OCI-LY7 (cell line): ENCODE measurements around the gene RSU1. TPM values are rescaled to one million over a fixed set of nuclear protein-coding genes. Genes with fewer than 3 reads are reported as not detected.

Experiments used
- BruUV-seq: library from RNA; stranded (reverse); fragments of 400-500 nt; replicated peaks from 2 replicates; lab custom pipeline; 2021; lab: Mats Ljungman, UMichigan
- CTCF ChIA-PET: fragments of 300-600 bp; sonication (Branson Sonifier 250); formaldehyde crosslinking; loops from one replicate; lab custom pipeline; 2022; ENCODE audit warnings: antibody characterized with exemption; ENCODE audit not compliant: unreplicated experiment; lab: Charles Lee
- POLR2A ChIA-PET: fragments of 300-600 bp; sonication (Branson Sonifier 250); formaldehyde crosslinking; loops from one replicate; lab custom pipeline; 2022; ENCODE audit warnings: antibody characterized with exemption; lab: Charles Lee
- DNase-seq: peaks from one replicate; pipeline ENCODE4 v3.0.0-alpha.2; 2015; ENCODE audit warnings: low spot score
- H2AFZ ChIP-seq: fragments of 200-600 bp; sonication (generic), shearing (Covaris generic); 2 replicates; pipeline ENCODE4 v1.6.1; 2014; ENCODE audit warnings: mild to moderate bottlenecking, antibody characterized with exemption, low read length, moderate library complexity
- H3K27ac ChIP-seq: fragments of 200-600 bp; sonication (generic); 2 replicates; pipeline ENCODE4 v1.5.1; 2014; ENCODE audit warnings: mixed run types, low read depth, mild to moderate bottlenecking, moderate library complexity, low read length, inconsistent platforms; ENCODE audit not compliant: poor library complexity, severe bottlenecking
- H3K36me3 ChIP-seq: fragments of 200-600 bp; sonication (generic); 2 replicates; pipeline ENCODE4 v1.6.1; 2014; ENCODE audit warnings: mild to moderate bottlenecking, antibody characterized with exemption, low read length, moderate library complexity, mixed read lengths; ENCODE audit not compliant: insufficient read depth
- H3K4me1 ChIP-seq: fragments of 200-600 bp; sonication (generic); 2 replicates; pipeline ENCODE4 v1.5.1; 2014; ENCODE audit warnings: mild to moderate bottlenecking, low read length; ENCODE audit not compliant: insufficient read depth, poor library complexity, severe bottlenecking
- H3K4me2 ChIP-seq: fragments of 200-600 bp; sonication (generic); 2 replicates; pipeline ENCODE4 v1.6.1; 2014; ENCODE audit warnings: mild to moderate bottlenecking, low read length
- H3K4me3 ChIP-seq: fragments of 200-600 bp; sonication (generic); 2 replicates; pipeline ENCODE4 v1.5.1; 2014; ENCODE audit warnings: mild to moderate bottlenecking, low read depth, low read length; ENCODE audit not compliant: poor library complexity, severe bottlenecking
- H3K79me2 ChIP-seq: fragments of 200-600 bp; sonication (generic); 2 replicates; pipeline ENCODE4 v1.6.1; 2016; ENCODE audit warnings: low read depth, mild to moderate bottlenecking, low read length, moderate library complexity, mixed read lengths; ENCODE audit not compliant: insufficient read depth
- H3K9me2 ChIP-seq: fragments of 200-600 bp; sonication (generic); 2 replicates; pipeline ENCODE4 v1.6.1; 2016; ENCODE audit warnings: mild to moderate bottlenecking, low read length, mixed read lengths; ENCODE audit not compliant: insufficient read depth
- H3K9me3 ChIP-seq: fragments of 200-600 bp; sonication (generic); 2 replicates; pipeline ENCODE4 v1.6.1; 2014; ENCODE audit warnings: mild to moderate bottlenecking, mixed run types, low read length, mixed read lengths
- H4K20me1 ChIP-seq: fragments of 200-600 bp; sonication (generic); 2 replicates; pipeline ENCODE4 v1.6.1; 2014; ENCODE audit warnings: mild to moderate bottlenecking, antibody characterized with exemption, low read length, moderate library complexity, mixed read lengths; ENCODE audit not compliant: insufficient read depth
- EZH2phosphoT487 ChIP-seq: fragments of 200-600 bp; sonication (generic); IDR thresholded peaks from 2 replicates; pipeline ENCODE4 v1.6.1; 2018; ENCODE audit warnings: low read depth, borderline replicate concordance, mild to moderate bottlenecking, mixed run types, antibody characterized with exemption, low read length, moderate library complexity, mixed read lengths
- intact Hi-C: fragments of 100-400 bp; cut with micrococcal nuclease; formaldehyde crosslinking; loops from one replicate; pipeline ENCODE4 v1.10.0; 2022; ENCODE audit not compliant: unreplicated experiment
- total RNA-seq, 2 experiments: library from RNA; depleted of rRNA in 1 of 2; stranded (reverse); fragments of >200 nt in 1 of 2; shearing (Covaris generic) in 1 of 2; gene quantifications; 2 replicates each; pipeline ENCODE4 v1.2.3, GENCODE V29; 2014 to 2022
- TF ChIP-seq, protein P1 (sequence below): fragments of 200-600 bp; sonication (generic); conservative IDR thresholded peaks from 2 replicates; pipeline ENCODE4 v1.5.1; 2014; ENCODE audit warnings: mild to moderate bottlenecking, antibody characterized with exemption, low read length, moderate library complexity, mixed read lengths

Gene RSU1
- total RNA-seq, 2 experiments from 2014 or later: 25.3 to 31.1 TPM

DNA sequence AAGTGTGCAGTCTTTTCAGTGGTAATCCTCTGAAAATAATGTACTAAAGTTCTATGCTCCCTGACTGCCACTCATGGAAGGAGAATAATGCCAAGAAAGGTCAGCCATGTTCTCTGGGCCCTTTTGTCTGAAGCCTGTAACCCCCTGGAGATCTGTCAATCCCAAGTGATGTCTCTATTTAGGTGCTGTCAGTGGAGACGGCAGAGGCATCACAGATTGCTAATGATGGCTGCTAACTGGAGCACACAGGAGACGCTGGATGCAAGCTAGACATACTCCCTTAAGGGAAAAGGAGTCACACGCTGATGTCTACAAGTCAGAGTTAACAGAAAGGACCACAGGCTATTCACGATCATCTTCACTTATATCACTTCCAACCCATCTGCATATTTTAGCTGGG, 118.8 kb downstream of the RSU1 start:
- Histone ChIP-seq H3K9me2 (no peaks in the 10 kb centered on the region), H3K27ac (no peak overlapping the region), H3K79me2 (no peaks in the 10 kb centered on the region), H3K36me3 (no peaks in the 10 kb centered on the region), H4K20me1 (no peaks in the 10 kb centered on the region), H3K4me2 (no peak overlapping the region), H3K4me1 (no peaks in the 10 kb centered on the region), H2AFZ (no peak overlapping the region), H3K9me3 (no peaks in the 10 kb centered on the region), H3K4me3 (no peak overlapping the region)
- BruUV-seq: no TSS peak
- DNase-seq: no peak
- no peak for TF ChIP-seq EZH2phosphoT487
- TF ChIP-seq, protein P1, sequence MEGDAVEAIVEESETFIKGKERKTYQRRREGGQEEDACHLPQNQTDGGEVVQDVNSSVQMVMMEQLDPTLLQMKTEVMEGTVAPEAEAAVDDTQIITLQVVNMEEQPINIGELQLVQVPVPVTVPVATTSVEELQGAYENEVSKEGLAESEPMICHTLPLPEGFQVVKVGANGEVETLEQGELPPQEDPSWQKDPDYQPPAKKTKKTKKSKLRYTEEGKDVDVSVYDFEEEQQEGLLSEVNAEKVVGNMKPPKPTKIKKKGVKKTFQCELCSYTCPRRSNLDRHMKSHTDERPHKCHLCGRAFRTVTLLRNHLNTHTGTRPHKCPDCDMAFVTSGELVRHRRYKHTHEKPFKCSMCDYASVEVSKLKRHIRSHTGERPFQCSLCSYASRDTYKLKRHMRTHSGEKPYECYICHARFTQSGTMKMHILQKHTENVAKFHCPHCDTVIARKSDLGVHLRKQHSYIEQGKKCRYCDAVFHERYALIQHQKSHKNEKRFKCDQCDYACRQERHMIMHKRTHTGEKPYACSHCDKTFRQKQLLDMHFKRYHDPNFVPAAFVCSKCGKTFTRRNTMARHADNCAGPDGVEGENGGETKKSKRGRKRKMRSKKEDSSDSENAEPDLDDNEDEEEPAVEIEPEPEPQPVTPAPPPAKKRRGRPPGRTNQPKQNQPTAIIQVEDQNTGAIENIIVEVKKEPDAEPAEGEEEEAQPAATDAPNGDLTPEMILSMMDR: no peak
- ChIA-PET POLR2A (interaction anchor here (0.7 kb wide), 1 partner anchor 136 kb away, joined by 4 read pairs; no protein-coding TSS in a partner anchor), CTCF (no interaction called here)
- intact Hi-C loops: no loop called here

- Histone ChIP-seq H3K79me2 (no peaks in the 10 kb centered on the region), H3K4me1 (no peaks in the 10 kb centered on the region), H3K27ac (no peak overlapping the region), H3K9me2 (no peaks in the 10 kb centered on the region), H4K20me1 (no peaks in the 10 kb centered on the region), H2AFZ (no peak overlapping the region), H3K36me3 (no peaks in the 10 kb centered on the region), H3K4me2 (no peak overlapping the region), H3K4me3 (no peak overlapping the region), H3K9me3 (no peaks in the 10 kb centered on the region)
- ChIA-PET CTCF (no interaction called here), POLR2A (interaction anchor here (0.7 kb wide), 1 partner anchor 11 kb away, joined by 3 read pairs; no protein-coding TSS in a partner anchor)
- no TSS peak for BruUV-seq
- TF ChIP-seq, protein P1: no peak
- TF ChIP-seq EZH2phosphoT487: no peak
- DNase-seq: no peak
- intact Hi-C loops: no loop called here
Observed at GRCh38 chr10:16690417-16690816, 126.8 kb downstream of the RSU1 start.

GRCh38 chr10:16689696-16690095, 127.5 kb downstream of the RSU1 start:
- intact Hi-C loops: no loop called here
- TF ChIP-seq, protein P1: no peak
- no peak for TF ChIP-seq EZH2phosphoT487
- no TSS peak for BruUV-seq
- H3K27ac ChIP-seq: no peak overlapping the region
- ChIA-PET POLR2A (no interaction called here), CTCF (no interaction called here)
- no peaks in the 10 kb centered on the region for H3K79me2 ChIP-seq
- H3K36me3 ChIP-seq: no peaks in the 10 kb centered on the region
- no peaks in the 10 kb centered on the region for H4K20me1 ChIP-seq
- H3K4me2 ChIP-seq: no peak overlapping the region
- H3K9me3 ChIP-seq: no peaks in the 10 kb centered on the region
- H3K4me1 ChIP-seq: no peaks in the 10 kb centered on the region
- no peaks in the 10 kb centered on the region for H3K9me2 ChIP-seq
- no peak for DNase-seq
- H3K4me3 ChIP-seq: no peak overlapping the region
- no peak overlapping the region for H2AFZ ChIP-seq
